ENCODE data around the gene KIAA0586.
A peak's percentile ranks its signal among the peaks of the same experiment; 100 is the strongest.
"Not testable (repeated sequence)": the region's sequence is repeated elsewhere in the genome, so short reads cannot be mapped to it uniquely, and the experiment has no call there.

Gene KIAA0586

DNA sequence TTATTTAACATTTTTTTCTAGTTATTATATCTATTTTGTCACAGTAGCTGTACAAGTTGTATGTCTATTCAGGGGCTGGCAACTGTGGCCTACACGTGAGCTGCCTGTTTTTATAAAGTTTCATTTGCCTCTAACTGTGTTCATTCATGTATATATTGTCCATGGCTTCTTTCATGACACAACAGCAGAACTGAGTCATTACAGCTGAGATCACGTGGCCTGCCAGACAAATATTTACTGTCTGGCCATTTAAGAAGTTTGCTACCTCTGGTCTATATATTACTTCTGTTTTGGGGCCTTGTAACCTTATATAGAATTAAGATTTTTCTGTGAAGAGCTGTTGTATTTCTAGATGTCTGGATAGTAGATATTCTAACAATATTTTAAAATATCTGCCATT, 37.9 kb downstream of the KIAA0586 start:
- DNase-seq = no peak

GRCh38 chr14:58466459-58466858, 38.9 kb downstream of the KIAA0586 start:
- DNase-seq = no peak

DNA sequence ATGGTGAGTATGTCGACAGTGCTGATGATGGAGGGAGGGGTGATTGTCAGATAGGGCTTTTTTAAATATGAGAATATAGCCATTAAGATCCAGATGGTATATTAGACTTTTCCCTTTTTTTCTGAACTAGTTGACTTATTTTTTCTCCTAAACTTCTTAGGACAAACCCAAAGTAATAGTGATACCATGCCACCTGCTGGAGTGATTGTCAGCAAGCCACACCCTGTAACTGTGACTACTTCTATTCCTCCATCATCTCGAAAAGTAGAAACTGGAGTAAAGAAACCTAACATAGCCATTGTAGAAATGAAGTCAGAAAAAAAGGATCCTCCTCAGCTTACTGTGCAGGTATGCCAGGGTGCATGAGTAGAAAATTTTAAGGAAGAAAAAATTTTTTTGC, 40.1 kb downstream of the KIAA0586 start:
- no peak for DNase-seq

DNA sequence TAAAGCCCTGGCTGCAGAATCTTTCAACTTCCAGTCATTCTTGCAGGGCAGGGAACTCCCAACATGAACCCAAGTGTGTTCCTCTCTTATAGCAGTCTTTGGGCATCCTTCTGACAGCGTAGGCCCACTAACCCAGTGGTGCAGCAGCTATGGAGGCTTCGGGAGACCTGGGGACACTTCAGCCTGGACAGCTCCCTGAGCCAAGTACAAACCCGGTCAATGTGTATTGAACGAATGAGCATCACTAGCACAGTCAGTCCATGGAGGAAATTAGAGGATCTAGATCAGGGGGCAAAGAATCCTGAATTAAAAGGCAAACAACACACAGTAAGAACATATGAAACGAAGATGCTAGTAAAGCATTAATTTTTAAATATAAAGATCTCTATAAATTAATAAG, 41.8 kb downstream of the KIAA0586 start:
- no peak for DNase-seq

DNA sequence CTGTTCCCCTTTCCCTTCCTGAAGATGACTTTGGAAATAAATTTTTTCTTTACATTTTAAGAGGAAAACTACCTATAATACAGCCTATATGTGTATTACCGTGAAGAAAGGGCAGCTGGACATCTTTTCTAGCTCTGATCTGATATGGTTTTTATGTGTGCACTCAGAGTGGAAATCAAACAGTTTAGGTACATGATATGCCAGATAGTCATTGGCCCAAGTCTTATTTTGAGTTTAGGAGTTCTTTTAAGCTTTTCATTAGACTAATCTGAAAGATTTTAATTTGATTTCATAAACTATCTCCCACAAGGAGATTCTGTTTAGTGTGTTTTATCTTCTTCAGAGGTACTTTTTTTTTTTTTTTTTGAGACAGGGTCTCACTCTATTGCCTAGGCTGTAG, 48.8 kb downstream of the KIAA0586 start:
- DNase-seq = no peak

DNA sequence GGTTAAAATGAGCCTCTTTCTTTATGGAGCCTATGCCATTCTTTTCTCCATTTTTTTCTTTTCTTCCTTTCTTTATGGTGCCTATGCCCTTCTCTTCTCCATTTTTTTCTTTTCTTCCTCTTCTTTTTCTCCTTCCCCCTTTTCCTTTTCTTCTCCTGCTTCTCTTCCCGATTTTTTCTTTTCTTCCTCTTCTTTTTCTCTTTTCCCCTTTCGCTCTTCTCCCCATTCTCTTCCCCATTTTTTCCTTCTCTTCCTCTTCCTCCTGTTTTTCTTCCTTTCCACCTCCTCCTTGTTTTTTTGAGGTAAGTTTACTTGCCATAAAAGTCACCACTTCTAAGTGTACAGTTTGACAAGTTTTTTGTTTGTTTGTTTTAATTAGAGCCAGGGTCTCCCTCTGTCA, 50.1 kb downstream of the KIAA0586 start:
- no peak for DNase-seq

- DNase-seq = not testable (repeated sequence)
These were observed 50.8 kb downstream of the KIAA0586 start for GRCh38 chr14:58478329-58478728.

GRCh38 chr14:58479975-58480374, 52.5 kb downstream of the KIAA0586 start:
- DNase-seq = peak; percentile 7 to 36

GRCh38 chr14:58484176-58484575, 56.7 kb downstream of the KIAA0586 start:
- no peak for DNase-seq

- peak; percentile 21 to 35 for DNase-seq
These were observed 61.0 kb downstream of the KIAA0586 start for GRCh38 chr14:58488550-58488949.

- DNase-seq = no peak
These were observed 64.1 kb downstream of the KIAA0586 start for GRCh38 chr14:58491593-58491992.

DNA sequence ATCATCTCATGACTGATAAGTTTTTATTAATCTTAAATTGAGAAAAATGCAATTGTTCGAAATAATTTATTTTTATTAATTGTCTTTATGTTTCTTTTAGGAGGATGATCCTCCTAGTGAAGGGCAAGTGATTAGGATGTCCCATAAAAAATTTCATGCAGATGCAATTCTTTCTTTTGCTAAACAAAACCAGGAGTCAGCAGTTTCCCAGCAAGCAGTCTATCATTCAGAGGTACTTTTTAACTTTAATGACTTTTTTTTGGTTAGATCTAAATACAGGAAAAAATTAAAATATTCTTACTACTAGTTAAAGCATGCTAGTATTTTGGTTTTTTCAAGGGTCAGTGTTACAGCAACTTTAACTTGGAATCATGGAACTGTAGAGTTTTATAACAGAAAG, 64.5 kb downstream of the KIAA0586 start:
- no peak for DNase-seq

DNA sequence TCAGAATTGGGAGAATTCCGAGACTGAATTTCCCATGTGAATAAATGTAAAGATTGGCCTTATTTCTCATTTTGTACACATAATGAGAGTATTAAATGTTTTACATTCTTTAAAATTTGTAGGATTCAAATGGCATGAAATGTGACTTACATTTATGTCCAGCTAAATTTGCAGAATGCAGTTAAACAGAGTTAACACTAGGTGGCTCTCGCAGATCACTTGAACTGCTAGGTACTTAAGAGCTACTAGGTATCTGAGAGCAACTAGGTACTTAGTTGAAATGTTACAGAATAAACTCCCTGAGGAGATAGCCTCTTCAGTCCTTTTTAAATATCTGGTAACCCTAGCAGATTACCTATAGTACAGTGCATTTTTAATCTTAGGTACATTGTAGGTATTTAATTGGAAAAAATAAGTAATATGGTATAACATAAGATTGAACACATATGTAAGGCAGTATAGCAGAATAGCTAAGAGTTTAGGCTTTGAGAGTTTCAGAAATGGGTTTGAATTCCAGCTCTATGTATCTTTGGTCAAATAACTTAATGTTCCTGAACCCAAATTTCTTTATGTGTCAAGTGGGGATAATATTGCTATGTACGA, 73.8 kb downstream of the KIAA0586 start:
- DNase-seq = peak; percentile 21 to 70

DNA sequence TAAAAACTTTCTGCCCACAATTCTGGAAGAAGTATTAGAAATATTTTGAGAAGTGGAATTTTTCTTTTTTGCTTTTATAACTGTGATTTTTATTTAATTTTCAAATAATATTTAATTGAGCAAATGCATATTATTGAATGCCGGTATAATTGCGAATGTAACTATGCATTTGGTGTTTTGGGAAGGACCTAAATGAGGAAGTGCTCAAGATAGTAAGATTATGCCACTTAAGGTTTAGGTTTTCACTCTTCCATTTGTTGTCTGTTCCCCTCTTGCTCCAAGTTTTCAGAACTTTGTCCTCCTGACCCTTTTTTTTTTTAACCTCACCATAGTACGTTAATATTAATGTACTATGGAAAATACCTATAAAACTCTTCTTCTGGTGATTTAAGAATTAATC, 85.8 kb downstream of the KIAA0586 start:
- DNase-seq = no peak

DNA sequence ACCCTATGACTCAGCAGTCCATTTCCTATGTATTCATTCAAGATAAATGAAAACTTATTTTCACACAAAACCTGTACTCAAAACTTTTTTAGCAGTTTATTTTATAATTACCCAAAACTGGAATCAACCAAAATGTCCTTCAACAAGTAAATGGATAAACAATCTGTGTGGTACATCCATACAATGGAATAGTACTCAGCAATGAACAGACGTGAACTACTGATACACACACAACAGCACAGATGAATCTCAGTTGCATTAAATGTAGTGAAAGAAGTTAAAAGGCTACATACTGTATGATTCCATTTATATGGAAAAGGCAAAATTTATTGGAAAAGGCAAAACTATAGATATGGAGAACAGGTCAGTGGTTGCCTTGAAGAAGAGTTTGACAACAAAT, 90.1 kb downstream of the KIAA0586 start:
- DNase-seq = no peak

GRCh38 chr14:58525691-58526090, 98.2 kb downstream of the KIAA0586 start:
- DNase-seq = not testable (repeated sequence)

DNA sequence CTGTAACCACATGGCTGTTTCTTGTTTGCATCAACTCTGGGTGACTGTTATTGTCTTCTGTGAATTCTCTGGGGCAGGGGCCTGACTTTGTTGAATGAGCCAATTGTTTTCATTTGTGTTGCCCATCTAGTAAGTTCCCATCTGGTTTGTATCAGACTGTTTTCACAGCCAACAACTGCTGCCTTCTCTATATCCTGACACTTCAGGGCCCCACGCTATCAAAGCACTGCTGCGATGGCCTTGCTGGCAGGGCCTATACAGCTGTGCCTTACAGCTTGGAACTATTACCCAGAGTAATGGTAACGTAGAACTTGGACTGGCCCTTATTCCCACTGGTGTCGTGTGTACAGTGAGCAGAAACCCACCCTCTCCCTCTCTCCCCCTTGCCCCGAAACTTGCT, 105.9 kb downstream of the KIAA0586 start:
- DNase-seq = no peak

GRCh38 chr14:58535044-58535443, 107.5 kb downstream of the KIAA0586 start:
- no peak for DNase-seq

DNA sequence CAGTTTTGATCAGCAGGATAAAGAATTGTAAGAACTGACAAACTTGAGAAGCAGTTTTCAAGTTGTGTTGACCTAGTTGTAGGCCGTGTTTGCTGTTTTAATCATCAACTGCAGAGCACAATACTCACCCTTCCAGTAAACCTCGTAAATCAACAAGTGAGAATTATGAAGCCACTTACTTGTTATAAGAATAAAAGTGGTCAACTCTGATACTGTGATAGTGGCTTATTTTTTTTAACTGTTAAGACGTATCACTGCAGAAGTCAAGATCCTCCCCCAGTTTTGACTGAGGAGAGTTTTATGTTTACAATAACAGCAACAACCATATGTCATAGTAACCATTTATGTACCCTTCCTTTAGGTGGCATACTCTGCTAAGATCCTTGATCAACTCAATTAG, 109.5 kb downstream of the KIAA0586 start:
- no peak for DNase-seq

GRCh38 chr14:58540749-58541632, 113.5 kb downstream of the KIAA0586 start:
- no peak for DNase-seq

GRCh38 chr14:58541633-58542022, 114.1 kb downstream of the KIAA0586 start:
- no peak for DNase-seq

GRCh38 chr14:58543253-58543652, 115.7 kb downstream of the KIAA0586 start:
- no peak for DNase-seq

DNA sequence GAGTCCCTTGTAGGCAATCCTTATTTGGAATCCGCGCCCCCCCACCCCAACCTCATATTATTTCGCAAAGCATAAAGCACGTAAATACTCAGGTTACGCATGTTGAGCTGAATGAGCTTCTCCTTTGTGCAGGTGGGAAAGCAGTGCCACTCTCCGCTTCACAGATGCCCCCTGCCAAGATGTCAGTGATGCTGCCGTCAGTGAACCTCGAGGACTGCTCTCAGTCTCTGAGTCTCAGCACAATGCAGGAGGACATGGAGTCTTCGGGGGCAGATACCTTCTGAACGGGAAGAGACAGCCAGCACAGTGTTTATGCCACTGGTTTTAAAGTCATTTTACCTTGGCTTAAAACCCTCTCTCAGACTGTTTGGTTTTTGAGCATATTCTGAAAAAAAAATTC, 120.1 kb downstream of the KIAA0586 start:
- DNase-seq = no peak

- DNase-seq = no peak
These were observed 121.7 kb downstream of the KIAA0586 start for GRCh38 chr14:58549105-58549757.
